Renal cortical epithelial cell (primary cell): Measurements from ENCODE around the gene NCDN. TPM values are rescaled to one million over a fixed set of nuclear protein-coding genes. Genes with fewer than 3 reads are reported as not detected.

Source experiments
- DNase-seq: peaks from one replicate; pipeline ENCODE4 v3.0.0-alpha.2; 2011; ENCODE audit warnings: low read depth
- total RNA-seq: library from RNA; depleted of rRNA; stranded (reverse); fragments of >200 nt; gene quantifications from 2 replicates; pipeline ENCODE4 v1.2.3, GENCODE V29; 2014

NCDN gene
- total RNA-seq, 1 donor from 2014 or later: 40.3 TPM

GRCh38 chr1:35590476-35591040, 33.0 kb downstream of the NCDN start:
- no peak for DNase-seq

- DNase-seq: no peak
These were observed 33.6 kb downstream of the NCDN start for GRCh38 chr1:35591211-35591610.

GRCh38 chr1:35592991-35593769, 35.6 kb downstream of the NCDN start:
- no peak for DNase-seq

- no peak for DNase-seq
These were observed 36.6 kb downstream of the NCDN start for GRCh38 chr1:35594005-35594760.

- no peak for DNase-seq
These were observed 38.1 kb downstream of the NCDN start for GRCh38 chr1:35595684-35596083.

GRCh38 chr1:35597870-35598269, 40.3 kb downstream of the NCDN start:
- DNase-seq: no peak

GRCh38 chr1:35598895-35599294, 41.3 kb downstream of the NCDN start:
- DNase-seq: no peak

GRCh38 chr1:35599411-35599810, 41.8 kb downstream of the NCDN start:
- DNase-seq: no peak

- no peak for DNase-seq
These were observed 43.0 kb downstream of the NCDN start for GRCh38 chr1:35600593-35600992.

GRCh38 chr1:35603468-35603867, 45.9 kb downstream of the NCDN start:
- DNase-seq: no peak

GRCh38 chr1:35603941-35604340, 46.3 kb downstream of the NCDN start:
- no peak for DNase-seq

- DNase-seq: no peak
These were observed 47.7 kb downstream of the NCDN start for GRCh38 chr1:35605071-35605866.

- peak; percentile 6 for DNase-seq
These were observed 48.2 kb downstream of the NCDN start for GRCh38 chr1:35605867-35606182.

GRCh38 chr1:35611655-35612054, 54.1 kb downstream of the NCDN start:
- DNase-seq: no peak

GRCh38 chr1:35615440-35615839, 57.8 kb downstream of the NCDN start:
- DNase-seq: no peak

Other genes starting within 250 kb of the NCDN start
- gene KIAA0319L, start 396 bp upstream of the NCDN start, total RNA-seq: 49.1 and 113 TPM in 2 replicates
- 0.35 and 1.4 TPM in 2 replicates for gene TFAP2E, start 15.5 kb downstream of the NCDN start, total RNA-seq
- gene PSMB2, start 83.7 kb downstream of the NCDN start, total RNA-seq: 29.9 and 31.5 TPM in 2 replicates
- 9.4 and 15.6 TPM in 2 replicates for gene C1orf216, start 161.1 kb downstream of the NCDN start, total RNA-seq
- 1.4 and 14.9 TPM in 2 replicates for gene CLSPN, start 212.2 kb downstream of the NCDN start, total RNA-seq